HG02852 (cell line): ENCODE measurements around the gene KAT6B.
"Not testable (repeated sequence)": the region's sequence is repeated elsewhere in the genome, so short reads cannot be mapped to it uniquely, and the experiment has no call there.

Experiments
- ATAC-seq: cut with Tn5 transposase; IDR thresholded peaks from one replicate; pipeline ENCODE4 v1.9.1; 2021; ENCODE audit warnings: mild to moderate bottlenecking, moderate library complexity; ENCODE audit not compliant: unreplicated experiment

KAT6B gene

GRCh38 chr10:74887614-74888284, 61.3 kb downstream of the KAT6B start:
- ATAC-seq, result no peak

GRCh38 chr10:74888962-74889661, 62.7 kb downstream of the KAT6B start:
- no peak for ATAC-seq

- no peak for ATAC-seq
Measured at GRCh38 chr10:74889662-74889998, 63.2 kb downstream of the KAT6B start.

- no peak for ATAC-seq
Measured at GRCh38 chr10:74890460-74890859, 64.1 kb downstream of the KAT6B start.

- no peak for ATAC-seq
Measured at GRCh38 chr10:74891053-74891452, 64.7 kb downstream of the KAT6B start.

GRCh38 chr10:74892839-74893238, 66.4 kb downstream of the KAT6B start:
- ATAC-seq, result no peak

GRCh38 chr10:74893329-74893728, 66.9 kb downstream of the KAT6B start:
- not testable (repeated sequence) for ATAC-seq

GRCh38 chr10:74896788-74897527, 70.6 kb downstream of the KAT6B start:
- ATAC-seq, result no peak

- peak; percentile 72 for ATAC-seq
Measured at GRCh38 chr10:74898201-74898976, 72.0 kb downstream of the KAT6B start.

GRCh38 chr10:74900297-74900696, 73.9 kb downstream of the KAT6B start:
- ATAC-seq, result peak; percentile 53

GRCh38 chr10:74901301-74901700, 74.9 kb downstream of the KAT6B start:
- ATAC-seq, result peak; percentile 34

GRCh38 chr10:74901867-74902450, 75.6 kb downstream of the KAT6B start:
- ATAC-seq, result no peak

GRCh38 chr10:74903491-74903890, 77.1 kb downstream of the KAT6B start:
- no peak for ATAC-seq

GRCh38 chr10:74906611-74907198, 80.3 kb downstream of the KAT6B start:
- ATAC-seq, result no peak

- ATAC-seq, result no peak
Measured at GRCh38 chr10:74909670-74910069, 83.3 kb downstream of the KAT6B start.

- ATAC-seq, result no peak
Measured at GRCh38 chr10:74910241-74910975, 84.0 kb downstream of the KAT6B start.

GRCh38 chr10:74910976-74911350, 84.6 kb downstream of the KAT6B start:
- no peak for ATAC-seq

GRCh38 chr10:74912182-74912581, 85.8 kb downstream of the KAT6B start:
- ATAC-seq, result no peak

- ATAC-seq, result no peak
Measured at GRCh38 chr10:74912682-74913081, 86.3 kb downstream of the KAT6B start.
